DOHH2 (cell line): ENCODE measurements around the gene SP1.

Source experiments
- CTCF ChIP-seq: fragments of 200-600 bp; sonication (generic); IDR thresholded peaks from one replicate; pipeline ENCODE4 v1.5.1; 2014; ENCODE audit warnings: antibody characterized with exemption, mild to moderate bottlenecking, low read depth, low read length; ENCODE audit not compliant: poor library complexity, severe bottlenecking
- EZH2phosphoT487 ChIP-seq: fragments of 200-600 bp; sonication (generic); IDR thresholded peaks from 2 replicates; pipeline ENCODE4 v1.6.1; 2017; ENCODE audit warnings: borderline replicate concordance, mild to moderate bottlenecking, antibody characterized with exemption, low read length, moderate library complexity, mixed read lengths

GRCh38 chr12:53338017-53338416 lies 42.0 kb upstream of the SP1 start:
- TF ChIP-seq CTCF (no peak), EZH2phosphoT487 (no peak)
